HG03442 (cell line): ENCODE results near the gene ZDHHC14.

Experiments
- ATAC-seq: cut with Tn5 transposase; IDR thresholded peaks from one replicate; pipeline ENCODE4 v1.9.1; 2021; ENCODE audit warnings: mild to moderate bottlenecking, moderate library complexity; ENCODE audit not compliant: unreplicated experiment

The ZDHHC14 gene

GRCh38 chr6:157651731-157652490 lies 270.9 kb downstream of the ZDHHC14 start:
- ATAC-seq: no peak

DNA sequence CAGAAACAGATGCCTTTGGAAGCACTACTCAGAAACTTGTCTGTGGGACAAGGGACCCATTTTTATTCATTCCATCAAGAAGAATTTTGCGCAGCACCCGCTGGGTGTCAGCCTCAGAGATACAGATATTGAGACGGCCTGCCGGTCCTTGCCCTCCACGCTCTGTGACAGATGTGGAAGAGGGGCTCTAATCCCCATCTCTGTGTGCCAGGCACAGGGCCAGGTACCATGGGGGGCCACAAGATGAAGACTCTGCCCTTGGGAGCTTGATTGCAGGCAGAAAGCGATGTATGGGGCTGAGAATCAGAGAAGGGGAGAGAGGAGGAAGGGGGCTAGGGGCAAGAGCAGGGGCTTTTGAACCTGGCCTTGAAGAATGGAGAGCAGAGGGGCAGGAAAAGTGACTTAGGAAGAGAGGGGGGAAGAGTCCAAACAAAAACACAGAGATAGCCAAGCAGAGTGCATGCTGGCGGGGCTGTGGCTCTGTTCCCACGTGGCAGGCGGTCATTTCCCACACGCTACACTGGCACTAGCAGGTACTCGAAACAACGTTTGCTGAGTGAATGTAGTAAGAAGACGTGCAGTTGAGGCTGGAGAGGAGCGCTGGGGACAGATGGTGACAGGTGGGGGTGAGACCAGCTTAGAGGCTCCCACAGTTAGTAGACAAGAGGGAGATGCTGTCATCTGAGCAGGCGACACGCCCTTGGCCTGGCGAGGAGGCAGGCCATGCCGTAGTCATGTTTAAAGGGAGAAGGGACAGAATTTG lies 271.8 kb downstream of the ZDHHC14 start:
- ATAC-seq: no peak

DNA sequence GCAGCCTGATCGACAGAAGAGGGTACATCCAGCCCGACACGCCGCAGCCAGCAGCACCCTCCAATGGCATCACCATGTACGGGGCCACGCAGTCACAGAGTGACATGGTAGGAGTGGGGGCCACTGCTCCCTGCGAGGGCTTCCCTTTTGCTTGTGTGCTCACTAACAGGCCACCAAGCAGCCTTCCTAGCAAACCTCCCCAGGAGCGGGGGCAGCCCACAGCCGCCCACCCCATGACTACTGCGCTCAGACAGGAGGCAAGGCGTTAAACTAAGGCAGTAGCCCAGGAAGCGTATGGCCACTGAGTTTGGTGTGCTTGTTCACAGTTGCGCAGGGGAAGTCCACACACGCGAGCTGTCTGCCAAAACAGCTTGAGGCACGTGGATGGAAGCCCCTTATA lies 272.5 kb downstream of the ZDHHC14 start:
- no peak for ATAC-seq

- ATAC-seq: no peak
These were observed 274.1 kb downstream of the ZDHHC14 start for GRCh38 chr6:157655139-157655538.

DNA sequence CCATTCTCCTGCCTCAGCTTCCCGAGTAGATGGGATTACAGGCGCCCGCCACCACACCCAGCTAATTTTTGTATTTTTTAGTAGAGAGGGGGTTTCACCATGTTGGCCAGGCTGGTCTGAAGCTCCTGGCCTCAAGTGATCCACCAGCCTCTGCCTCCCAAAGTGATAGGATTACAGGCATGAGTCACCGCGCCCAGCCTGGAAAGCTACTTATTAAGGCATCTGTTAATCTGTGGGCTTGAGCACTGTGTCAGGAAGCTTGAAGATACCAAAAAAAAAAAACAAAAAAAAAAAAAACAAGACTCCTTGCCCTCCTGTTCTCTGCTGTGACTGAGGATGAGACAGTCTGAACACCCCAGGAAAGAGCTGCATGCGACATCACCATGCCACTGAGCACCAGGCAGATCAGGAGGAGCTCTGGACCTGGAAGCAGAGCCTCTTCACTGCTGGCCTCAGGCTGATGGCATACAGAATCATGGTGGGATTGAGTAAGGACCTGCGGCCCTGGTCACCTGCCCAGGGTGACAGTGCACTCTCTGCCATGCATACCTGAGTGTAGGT lies 275.5 kb downstream of the ZDHHC14 start:
- no peak for ATAC-seq

GRCh38 chr6:157657754-157658153 lies 276.8 kb downstream of the ZDHHC14 start:
- no peak for ATAC-seq

- no peak for ATAC-seq
These were observed 277.3 kb downstream of the ZDHHC14 start for GRCh38 chr6:157658301-157658700.

- no peak for ATAC-seq
These were observed 278.7 kb downstream of the ZDHHC14 start for GRCh38 chr6:157659536-157660271.

DNA sequence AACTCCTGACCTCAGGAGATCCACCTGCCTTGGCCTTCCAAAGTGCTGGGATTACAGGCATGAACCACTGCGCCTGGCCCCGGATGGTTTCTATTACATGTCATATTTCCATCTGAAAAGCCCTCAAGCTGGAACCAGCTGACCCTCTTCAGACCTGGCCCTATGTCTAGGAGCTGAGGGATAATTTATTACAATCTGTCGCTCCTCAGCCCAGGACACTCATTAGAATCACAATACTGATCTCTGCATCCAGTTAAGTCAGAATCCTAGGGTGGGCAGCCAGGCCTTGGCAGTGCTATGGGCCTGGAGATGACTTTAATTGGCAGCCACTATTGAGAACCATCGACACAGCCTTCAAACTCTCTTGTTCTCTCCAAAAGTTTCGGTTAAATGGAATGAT lies 279.4 kb downstream of the ZDHHC14 start:
- ATAC-seq: no peak

GRCh38 chr6:157661652-157662051 lies 280.7 kb downstream of the ZDHHC14 start:
- no peak for ATAC-seq

GRCh38 chr6:157663261-157663660 lies 282.3 kb downstream of the ZDHHC14 start:
- ATAC-seq: no peak

DNA sequence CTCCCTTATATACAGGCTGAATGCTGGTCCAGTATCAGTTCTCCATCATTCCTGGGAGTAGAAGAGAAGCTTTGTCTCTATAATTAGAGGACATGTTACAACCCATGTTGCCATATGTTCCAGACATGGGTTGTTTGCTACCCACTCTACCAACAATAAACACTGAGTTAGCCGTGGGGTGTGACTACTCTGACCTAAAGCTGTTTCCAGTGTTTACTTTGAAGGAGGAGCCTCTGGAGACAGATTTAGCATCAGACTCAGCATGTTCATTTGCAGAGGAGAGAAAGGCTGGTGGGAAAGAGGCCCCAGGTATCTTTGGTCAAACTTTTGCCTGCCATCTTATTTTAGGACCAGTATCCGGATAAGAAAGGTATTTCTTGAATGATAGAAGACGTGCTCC lies 284.2 kb downstream of the ZDHHC14 start:
- no peak for ATAC-seq

GRCh38 chr6:157666729-157667128 lies 285.7 kb downstream of the ZDHHC14 start:
- ATAC-seq: no peak

DNA sequence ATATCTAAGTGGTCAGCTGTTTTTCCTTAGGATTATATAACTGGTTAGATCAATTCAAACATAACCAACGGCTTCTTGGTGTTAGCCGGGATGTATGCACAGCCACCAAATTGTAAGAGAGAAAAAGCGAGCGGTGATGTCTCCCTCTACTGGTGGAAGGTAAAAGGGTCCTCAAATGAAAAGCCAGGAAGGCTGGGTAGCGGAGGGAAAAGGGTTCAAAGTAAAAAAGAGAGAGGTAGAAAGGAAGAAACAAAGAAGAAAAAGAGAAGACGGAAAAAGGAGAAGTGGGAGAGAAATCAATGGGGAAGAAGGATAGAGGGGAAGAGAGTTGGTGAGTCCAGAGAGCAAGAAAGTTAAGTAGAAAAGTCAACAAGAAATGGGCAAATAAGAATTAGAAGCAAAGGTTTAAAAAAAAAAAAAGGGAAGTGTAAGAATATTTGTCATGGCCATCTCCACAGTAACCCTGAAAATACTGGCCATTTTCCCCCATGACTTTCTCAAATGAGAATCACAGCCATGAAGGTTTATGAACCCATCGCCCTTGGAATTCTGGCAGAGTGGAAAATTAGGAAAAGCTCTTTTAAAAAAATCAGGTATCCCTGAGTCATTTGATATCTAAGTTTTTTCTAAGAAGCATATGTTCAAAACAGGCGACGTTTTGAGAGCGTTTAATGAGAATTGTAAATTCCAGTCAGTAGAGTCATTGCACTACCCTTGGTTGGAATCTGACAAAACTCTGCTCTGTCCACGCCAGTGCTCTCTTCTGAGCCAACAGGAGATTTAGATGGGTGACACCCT lies 286.4 kb downstream of the ZDHHC14 start:
- ATAC-seq: peak; percentile 55

DNA sequence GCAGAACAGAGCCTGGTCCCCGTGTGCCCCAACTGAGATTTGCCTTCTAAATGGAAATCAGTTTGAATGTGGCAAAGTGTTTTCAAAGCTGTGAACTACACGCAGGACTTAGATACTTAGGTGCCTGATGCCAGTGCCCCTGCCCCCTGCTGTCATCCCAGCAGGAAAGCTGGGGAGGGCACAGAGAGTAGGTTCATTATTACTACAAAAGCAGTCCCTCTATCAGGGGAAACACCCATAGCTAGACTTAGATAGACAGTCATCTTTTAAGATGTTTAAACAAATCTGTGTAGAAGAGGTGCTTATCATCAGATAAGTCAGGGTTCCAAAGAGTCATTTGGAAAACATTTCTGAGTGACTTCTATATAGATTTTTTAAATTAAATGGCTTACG lies 287.0 kb downstream of the ZDHHC14 start:
- ATAC-seq: no peak

DNA sequence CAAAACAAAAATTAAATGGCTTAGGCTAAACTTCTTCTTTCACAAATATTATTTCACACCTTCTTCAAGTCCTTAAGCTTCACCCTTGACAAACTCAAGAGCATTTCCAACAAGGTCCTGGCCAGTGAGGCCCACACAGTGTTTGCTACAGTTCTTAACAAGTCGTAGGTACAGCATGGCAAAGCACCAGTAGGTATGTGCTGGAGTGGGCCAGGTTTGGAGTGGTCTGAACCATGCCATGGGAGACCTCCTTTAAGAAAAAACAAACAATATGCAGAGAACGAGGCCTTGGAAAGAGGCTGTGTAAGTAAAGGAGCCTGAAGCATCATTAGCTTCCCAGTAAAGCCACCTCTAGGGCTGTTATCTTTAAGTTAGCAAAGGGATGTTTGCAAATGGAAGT lies 287.7 kb downstream of the ZDHHC14 start:
- no peak for ATAC-seq

DNA sequence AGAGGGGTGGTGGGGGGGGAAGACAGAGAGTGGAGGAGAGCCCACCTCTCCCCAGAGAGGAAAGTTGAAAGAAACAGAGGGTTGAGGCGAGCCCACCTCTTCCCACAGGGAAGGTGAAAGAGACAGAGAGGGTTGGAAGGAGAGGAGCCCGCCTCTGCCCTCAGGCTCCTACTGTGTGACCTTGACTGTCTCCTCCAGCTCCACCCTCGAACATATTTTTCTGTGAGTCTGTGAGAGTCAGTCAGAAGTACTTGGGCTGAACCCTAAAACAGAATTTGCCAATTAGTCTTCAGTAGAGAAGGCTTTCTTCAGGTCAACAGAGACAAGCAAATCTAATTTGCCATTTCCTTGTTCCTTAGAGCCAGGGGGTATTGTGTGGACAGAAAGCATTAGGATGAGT lies 288.3 kb downstream of the ZDHHC14 start:
- no peak for ATAC-seq

DNA sequence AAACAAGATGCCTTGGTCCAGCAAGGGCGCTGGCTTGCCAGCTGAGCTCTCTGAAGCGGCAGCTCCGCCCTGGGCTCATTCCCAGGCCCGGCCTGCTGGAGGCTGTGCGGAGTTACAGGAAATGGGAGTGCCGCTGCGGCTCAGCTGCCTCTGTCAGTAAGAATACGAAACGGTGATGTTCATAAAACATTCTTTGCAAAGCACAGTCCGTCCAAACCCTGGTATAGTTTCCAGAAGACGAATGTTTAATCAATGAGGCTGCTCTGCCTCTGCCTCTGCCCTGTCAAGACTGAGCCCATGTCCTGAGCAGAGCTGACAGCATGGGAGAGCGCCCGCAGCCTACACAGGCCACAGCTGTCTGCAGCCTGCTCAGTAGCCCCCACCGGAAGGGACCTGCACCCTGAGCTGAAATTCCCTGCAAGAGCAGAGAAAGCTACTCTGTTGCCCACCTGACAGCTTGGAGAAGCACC lies 288.8 kb downstream of the ZDHHC14 start:
- ATAC-seq: no peak

- ATAC-seq: no peak
These were observed 289.6 kb downstream of the ZDHHC14 start for GRCh38 chr6:157670466-157671186.
